Measurements from ENCODE around the gene MT1X. TPM values are rescaled to one million over a fixed set of nuclear protein-coding genes. Genes with fewer than 3 reads are reported as not detected.

Gene MT1X
- polyA plus RNA-seq, 1 donor (not counting 4 experiments of a cell fraction or from before 2014, with no cell fraction given): 58.3 TPM

- H3K4me1 ChIP-seq (ENCODE audit: control insufficient read depth, extremely low read depth, insufficient read depth, low read length): no peaks in the 10 kb centered on the region
- no peak overlapping the region for H3K9ac ChIP-seq (ENCODE audit: control insufficient read depth, extremely low read depth, insufficient read depth, low read length)
- no peaks in the 10 kb centered on the region for H3K36me3 ChIP-seq (ENCODE audit: control insufficient read depth in 2 of 2, extremely low read depth in 1 of 2, insufficient read depth in 2 of 2, low read length in 2 of 2)
- H3K4me2 ChIP-seq (ENCODE audit: control insufficient read depth, extremely low read depth, insufficient read depth, low read depth, low read length): no peak overlapping the region
- no peaks in the 10 kb centered on the region for H4K20me1 ChIP-seq (ENCODE audit: control insufficient read depth, extremely low read depth, insufficient read depth, low read length)
- dilution Hi-C loops (cut with MboI; ENCODE audit: extremely low pct_ligation_motif_present, low sequenced_read_pairs): no loop called here
- TF ChIP-seq EZH2 (IDR thresholded peaks at IDR 0.05; ENCODE audit: low read length) (no peak), CTCF (optimal IDR thresholded peaks at IDR 0.05 in 1 of 3, IDR thresholded peaks at IDR 0.05 in 1 of 3, conservative IDR thresholded peaks at IDR 0.05 in 1 of 3; ENCODE audit: extremely low read depth in 1 of 3, insufficient read depth in 2 of 3, low read length in 3 of 3) (no peak)
- H3K79me2 ChIP-seq (ENCODE audit: control insufficient read depth, insufficient read depth, low read length): no peaks in the 10 kb centered on the region
- no peak for FAIRE-seq
- H3K4me3 ChIP-seq (ENCODE audit: control insufficient read depth in 2 of 3, extremely low read depth in 1 of 3, insufficient read depth in 2 of 3, low read depth in 1 of 3, low read length in 3 of 3): no peak overlapping the region
- H3K27me3 ChIP-seq (ENCODE audit: control insufficient read depth, extremely low read depth, insufficient read depth, low read length): no peaks in the 10 kb centered on the region
- no peaks in the 10 kb centered on the region for H3K9me1 ChIP-seq (ENCODE audit: control insufficient read depth, extremely low read depth, insufficient read depth, low read length)
- no peak overlapping the region for H3K27ac ChIP-seq (ENCODE audit: control insufficient read depth, insufficient read depth, low read length)
- H2AFZ ChIP-seq (ENCODE audit: control insufficient read depth, low read length): no peak overlapping the region
- no peaks in the 10 kb centered on the region for H3K9me3 ChIP-seq (ENCODE audit: control insufficient read depth, low read depth, low read length)
- DNase-seq (ENCODE audit: low read depth, low spot score): no peak
These were observed 18.4 kb downstream of the MT1X start for GRCh38 chr16:56700631-56701030.

DNA sequence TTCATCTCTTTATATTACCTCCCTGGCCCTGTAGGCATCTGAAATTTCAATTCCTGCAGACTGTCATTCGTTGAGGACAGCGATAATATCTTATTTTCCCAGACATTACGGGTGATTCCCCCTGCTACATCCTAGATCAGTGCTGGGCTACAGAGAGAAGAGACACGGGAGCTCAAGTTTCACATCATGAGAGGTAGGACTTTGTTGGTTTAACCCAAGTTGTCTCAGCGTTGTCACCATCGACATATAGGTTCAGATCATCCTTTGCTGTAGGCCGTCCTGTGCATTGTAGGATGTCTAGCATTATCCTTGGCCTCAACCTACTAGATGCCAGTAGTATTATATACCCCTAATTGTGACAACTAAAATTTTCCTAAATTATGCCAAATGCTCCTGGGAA is 19.3 kb downstream of the MT1X start:
- no peaks in the 10 kb centered on the region for H3K79me2 ChIP-seq (ENCODE audit: control insufficient read depth, insufficient read depth, low read length)
- no peak for DNase-seq (ENCODE audit: low read depth, low spot score)
- TF ChIP-seq EZH2 (IDR thresholded peaks at IDR 0.05; ENCODE audit: low read length) (no peak), CTCF (optimal IDR thresholded peaks at IDR 0.05 in 1 of 3, IDR thresholded peaks at IDR 0.05 in 1 of 3, conservative IDR thresholded peaks at IDR 0.05 in 1 of 3; ENCODE audit: extremely low read depth in 1 of 3, insufficient read depth in 2 of 3, low read length in 3 of 3) (no peak)
- H2AFZ ChIP-seq (ENCODE audit: control insufficient read depth, low read length): no peak overlapping the region
- no peaks in the 10 kb centered on the region for H3K9me3 ChIP-seq (ENCODE audit: control insufficient read depth, low read depth, low read length)
- no peaks in the 10 kb centered on the region for H3K36me3 ChIP-seq (ENCODE audit: control insufficient read depth in 2 of 2, extremely low read depth in 1 of 2, insufficient read depth in 2 of 2, low read length in 2 of 2)
- H3K4me3 ChIP-seq (ENCODE audit: control insufficient read depth in 2 of 3, extremely low read depth in 1 of 3, insufficient read depth in 2 of 3, low read depth in 1 of 3, low read length in 3 of 3): no peak overlapping the region
- H3K27ac ChIP-seq (ENCODE audit: control insufficient read depth, insufficient read depth, low read length): no peak overlapping the region
- H3K9ac ChIP-seq (ENCODE audit: control insufficient read depth, extremely low read depth, insufficient read depth, low read length): no peak overlapping the region
- H4K20me1 ChIP-seq (ENCODE audit: control insufficient read depth, extremely low read depth, insufficient read depth, low read length): no peaks in the 10 kb centered on the region
- no peaks in the 10 kb centered on the region for H3K9me1 ChIP-seq (ENCODE audit: control insufficient read depth, extremely low read depth, insufficient read depth, low read length)
- FAIRE-seq: peak; percentile 78
- no peak overlapping the region for H3K4me2 ChIP-seq (ENCODE audit: control insufficient read depth, extremely low read depth, insufficient read depth, low read depth, low read length)
- H3K27me3 ChIP-seq (ENCODE audit: control insufficient read depth, extremely low read depth, insufficient read depth, low read length): no peaks in the 10 kb centered on the region
- dilution Hi-C loops (cut with MboI; ENCODE audit: extremely low pct_ligation_motif_present, low sequenced_read_pairs): no loop called here
- no peaks in the 10 kb centered on the region for H3K4me1 ChIP-seq (ENCODE audit: control insufficient read depth, extremely low read depth, insufficient read depth, low read length)
